EH (cell line): ENCODE measurements around the gene PROS1.

Experiments
- DNase-seq: peaks from one replicate; pipeline ENCODE4 v3.0.0-alpha.2; 2015; ENCODE audit warnings: low read depth

Gene PROS1

DNA sequence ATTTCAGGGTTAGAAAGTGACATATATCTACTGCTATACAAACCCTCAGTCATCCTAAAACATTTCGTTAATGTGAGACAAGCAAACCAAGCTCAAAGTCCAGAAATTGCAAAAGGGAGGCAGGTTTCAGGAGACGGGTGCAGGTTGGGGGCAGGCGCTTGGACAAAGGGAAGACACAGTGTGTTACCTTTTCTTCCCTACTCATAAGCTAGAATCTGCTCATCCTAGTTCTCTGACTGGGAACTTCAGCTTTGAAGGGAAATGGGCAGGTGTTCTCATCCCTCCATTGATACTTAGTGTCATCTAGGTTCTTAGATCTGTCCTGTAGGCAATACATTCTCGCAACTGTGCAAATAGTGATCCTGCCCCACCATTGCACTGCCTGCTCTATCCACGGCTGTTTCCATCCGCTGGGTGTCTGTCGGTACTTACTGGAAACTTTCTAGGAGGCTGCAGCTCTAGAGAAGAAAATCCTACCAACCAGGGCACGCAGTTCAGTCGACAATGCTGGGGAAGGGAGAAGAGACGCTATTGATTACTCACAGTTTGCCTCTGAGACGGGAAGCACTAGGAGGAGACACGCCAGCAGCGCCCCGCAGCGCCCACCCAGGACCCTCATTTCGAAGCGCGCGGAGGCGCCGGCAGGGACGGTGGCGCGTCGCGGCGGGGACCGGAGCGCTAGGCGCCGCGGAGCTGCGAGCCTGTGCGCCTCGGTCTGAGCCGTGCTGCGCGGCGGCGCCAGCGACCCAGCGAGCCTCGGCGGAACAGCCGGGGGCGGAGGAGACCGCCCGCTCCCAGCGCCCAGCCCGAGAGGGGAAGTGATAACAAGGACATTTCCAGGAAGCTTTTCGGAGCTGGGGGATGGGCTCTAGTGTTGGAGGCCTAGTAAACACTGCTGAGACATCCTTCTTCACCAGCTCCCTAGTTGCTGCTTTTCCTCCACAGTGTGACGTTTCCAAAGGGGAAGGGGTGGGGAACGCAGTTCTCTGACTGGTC, at the start of gene PROS1:
Gene PROS1 (minus strand): TSS at position 766 of the 996 bp plus-strand sequence. CDS start 147 bp downstream, at position 619.
- peak; percentile 79 for DNase-seq

DNA sequence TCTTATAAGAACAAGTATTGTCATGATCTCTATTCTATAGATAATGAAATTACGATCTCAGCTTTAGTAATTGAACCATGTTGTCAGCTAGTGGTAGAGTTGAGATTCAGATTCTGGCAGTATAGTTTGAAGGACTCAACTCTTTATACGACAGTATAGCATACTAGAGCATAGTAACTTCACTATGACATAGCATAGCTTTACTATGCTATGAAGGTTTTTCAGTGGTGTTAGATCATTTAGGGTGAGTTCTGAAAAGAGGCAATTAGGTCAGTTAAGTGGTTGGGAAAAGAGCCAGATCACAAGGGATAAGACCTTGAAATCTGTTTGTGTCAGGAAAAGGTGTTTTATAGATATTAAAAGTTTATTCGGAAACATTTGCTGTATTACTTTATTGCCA, 46.6 kb upstream of the PROS1 start:
- DNase-seq = no peak

GRCh38 chr3:94019659-94020058, 46.0 kb upstream of the PROS1 start:
- DNase-seq = no peak

- no peak for DNase-seq
Observed at GRCh38 chr3:94015025-94015424, 41.3 kb upstream of the PROS1 start.

DNA sequence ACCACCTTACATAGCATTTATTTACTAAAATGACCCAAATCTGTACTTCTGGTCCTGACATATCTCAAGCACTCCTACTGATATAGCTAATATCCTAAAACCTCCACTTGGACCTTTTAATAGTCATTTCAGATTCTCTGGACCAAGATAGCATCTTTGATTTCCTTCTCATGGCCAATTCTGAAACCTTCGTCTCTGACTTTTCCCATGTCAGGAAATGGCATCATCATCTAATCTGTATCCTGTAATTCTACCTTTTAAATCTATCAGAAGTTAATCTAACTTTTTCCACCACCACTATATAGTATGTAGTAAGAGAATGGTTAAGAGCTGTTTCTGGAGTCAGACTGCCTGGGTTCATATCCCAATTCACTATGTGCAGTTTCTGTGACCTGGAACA, 38.5 kb upstream of the PROS1 start:
- DNase-seq = no peak

- no peak for DNase-seq
Observed at GRCh38 chr3:94011233-94011711, 37.6 kb upstream of the PROS1 start.

- DNase-seq = no peak
Observed at GRCh38 chr3:94009608-94010007, 35.9 kb upstream of the PROS1 start.

- no peak for DNase-seq
Observed at GRCh38 chr3:94008253-94008652, 34.6 kb upstream of the PROS1 start.

GRCh38 chr3:94004301-94004910, 30.7 kb upstream of the PROS1 start:
- DNase-seq = peak; percentile 75

DNA sequence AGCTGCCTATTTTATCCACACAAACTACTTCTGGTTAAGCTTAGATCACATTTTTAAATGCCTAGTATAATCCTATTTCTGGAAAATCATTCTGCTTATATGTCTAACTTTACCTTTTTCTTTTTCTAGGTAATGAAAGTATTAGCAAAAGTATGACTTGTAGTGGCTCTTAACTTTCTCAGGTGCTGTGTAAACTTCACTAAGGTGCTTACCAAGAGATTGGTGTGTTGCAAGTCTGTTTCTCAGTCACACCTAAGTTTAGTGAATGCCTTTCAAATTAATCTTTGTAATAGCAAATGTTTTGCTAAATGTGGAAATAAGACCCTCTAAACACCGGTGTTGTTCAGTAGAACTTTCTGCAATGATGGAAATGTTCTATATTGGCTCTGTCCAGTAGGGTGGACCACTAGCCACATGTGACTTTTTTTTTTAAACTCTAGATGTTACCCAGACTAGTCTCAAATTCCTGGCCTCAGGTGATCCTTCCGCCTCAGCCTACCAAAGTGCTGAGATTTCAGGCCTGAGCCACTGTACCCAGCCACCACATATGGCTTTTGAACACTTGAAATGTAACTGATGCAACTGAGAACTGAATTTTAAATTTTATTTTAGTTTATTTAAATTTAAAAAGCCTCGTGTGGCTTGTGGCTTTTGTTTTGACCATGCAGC, 28.3 kb upstream of the PROS1 start:
- no peak for DNase-seq

- DNase-seq = no peak
Observed at GRCh38 chr3:94001191-94001590, 27.5 kb upstream of the PROS1 start.

DNA sequence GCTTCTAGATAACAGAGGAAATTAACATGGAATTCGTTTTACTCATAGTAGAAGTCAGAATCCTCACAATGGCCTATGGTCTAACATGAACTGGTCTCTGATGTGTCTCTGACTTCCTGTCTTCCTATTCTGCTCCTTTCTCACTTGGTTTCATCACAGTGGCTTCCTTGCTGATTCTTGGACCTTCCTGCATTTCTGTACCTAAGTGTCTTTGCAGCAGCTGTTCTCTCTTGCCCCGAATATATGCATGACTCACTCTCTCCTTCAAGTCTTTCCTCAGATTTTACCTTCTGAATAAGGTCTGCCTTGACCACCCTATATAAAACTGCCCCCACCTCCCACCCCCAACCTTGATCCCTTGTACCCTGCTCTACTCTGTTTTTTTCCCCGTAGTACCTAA, 20.4 kb upstream of the PROS1 start:
- no peak for DNase-seq

DNA sequence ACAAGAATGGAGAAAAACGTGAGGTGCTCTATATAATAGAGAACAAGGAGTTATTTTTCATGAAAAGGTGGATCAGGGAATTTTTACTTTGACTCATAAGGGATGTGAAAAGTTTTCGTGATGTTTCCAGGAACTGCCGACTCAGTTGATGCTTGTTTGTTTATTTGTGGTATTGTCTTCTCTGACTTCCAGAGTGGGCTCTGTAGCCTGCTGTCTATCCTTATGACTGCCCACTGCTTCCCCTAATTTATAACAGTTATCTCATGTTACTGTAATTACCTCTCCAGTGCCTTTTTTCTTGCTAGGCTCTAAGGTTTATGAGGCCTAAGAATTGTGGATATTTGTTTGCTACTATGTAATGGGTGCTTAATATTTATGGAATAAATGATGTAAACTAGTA, 18.5 kb upstream of the PROS1 start:
- DNase-seq = no peak

- DNase-seq = no peak
Observed at GRCh38 chr3:93991631-93992030, 17.9 kb upstream of the PROS1 start.

- peak; percentile 8 for DNase-seq
Observed at GRCh38 chr3:93989241-93989640, 15.5 kb upstream of the PROS1 start.

GRCh38 chr3:93988764-93989163, 15.1 kb upstream of the PROS1 start:
- no peak for DNase-seq

- peak; percentile 36 for DNase-seq
Observed at GRCh38 chr3:93988283-93988682, 14.6 kb upstream of the PROS1 start.

- DNase-seq = no peak
Observed at GRCh38 chr3:93984618-93985017, 10.9 kb upstream of the PROS1 start.

GRCh38 chr3:93983408-93983807, 9.7 kb upstream of the PROS1 start:
- no peak for DNase-seq

- DNase-seq = no peak
Observed at GRCh38 chr3:93981649-93982048, 8.0 kb upstream of the PROS1 start.

- DNase-seq = peak; percentile 99
Observed at GRCh38 chr3:93979850-93980676, 6.4 kb upstream of the PROS1 start, which contains the start of gene ARL13B. TSS of gene ARL13B (plus strand) at chr3:93980155. CDS start at chr3:93980424, 269 bp downstream.

- no peak for DNase-seq
Observed at GRCh38 chr3:93969997-93970396, 3.7 kb downstream of the PROS1 start.
